Measurements from ENCODE around the gene IRX2.

Gene IRX2

GRCh38 chr5:2750758-2751464 is 566 bp downstream of the IRX2 start:
- Histone ChIP-seq H3K4me1 (peaks cover 0 to 56% (median 50%) of the 10 kb centered on the region in 4 donors), H3K36me3 (no peaks in the 10 kb centered on the region), H3K9me3 (no peaks in the 10 kb centered on the region), H3K27ac (no peak overlapping the region), H3K4me3 (peak overlapping the region; percentile 41 to 51), H3K27me3 (peaks cover 0 to 93% of the 10 kb centered on the region in 2 donors)
- DNase-seq = no peak
- TF ChIP-seq CTCF (IDR thresholded peaks at IDR 0.05) = no peak
- intact Hi-C loops (cut with DNase I; ENCODE audit: low total_unique reads) = no loop called here

GRCh38 chr5:2750026-2750757 is 1.3 kb downstream of the IRX2 start:
- no peak overlapping the region for H3K27ac ChIP-seq
- DNase-seq = no peak
- TF ChIP-seq CTCF (IDR thresholded peaks at IDR 0.05) = no peak
- H3K9me3 ChIP-seq = no peaks in the 10 kb centered on the region
- intact Hi-C loops (cut with DNase I; ENCODE audit: low total_unique reads) = no loop called here
- H3K4me1 ChIP-seq = peaks cover 0 to 49% (median 43%) of the 10 kb centered on the region in 4 donors
- peak overlapping the region; percentile 41 to 51 for H3K4me3 ChIP-seq
- H3K36me3 ChIP-seq = no peaks in the 10 kb centered on the region
- H3K27me3 ChIP-seq = peaks cover 0 to 92% of the 10 kb centered on the region in 2 donors

GRCh38 chr5:2749514-2750025 is 1.9 kb downstream of the IRX2 start:
- no peak for TF ChIP-seq CTCF (IDR thresholded peaks at IDR 0.05)
- H3K27me3 ChIP-seq = peaks cover 0 to 91% of the 10 kb centered on the region in 2 donors
- no peak overlapping the region for H3K27ac ChIP-seq
- H3K9me3 ChIP-seq = no peaks in the 10 kb centered on the region
- H3K4me1 ChIP-seq = peaks cover 0 to 43% (median 37%) of the 10 kb centered on the region in 4 donors
- no peak for DNase-seq
- no peaks in the 10 kb centered on the region for H3K36me3 ChIP-seq
- intact Hi-C loops (cut with DNase I; ENCODE audit: low total_unique reads) = no loop called here
- H3K4me3 ChIP-seq = no peak overlapping the region

- H3K4me3 ChIP-seq = no peak overlapping the region
- no peaks in the 10 kb centered on the region for H3K36me3 ChIP-seq
- H3K27ac ChIP-seq = no peak overlapping the region
- peaks cover 0 to 41% (median 36%) of the 10 kb centered on the region in 4 donors for H3K4me1 ChIP-seq
- DNase-seq = no peak
- intact Hi-C loops (cut with DNase I; ENCODE audit: low total_unique reads) = no loop called here
- H3K27me3 ChIP-seq = peaks cover 0 to 87% of the 10 kb centered on the region in 2 donors
- H3K9me3 ChIP-seq = no peaks in the 10 kb centered on the region
- TF ChIP-seq CTCF (IDR thresholded peaks at IDR 0.05) = no peak
These were observed 2.5 kb downstream of the IRX2 start for GRCh38 chr5:2748861-2749513.

GRCh38 chr5:2748179-2748860 is 3.2 kb downstream of the IRX2 start:
- no peak for TF ChIP-seq CTCF (IDR thresholded peaks at IDR 0.05)
- Histone ChIP-seq H3K27ac (no peak overlapping the region), H3K27me3 (peaks cover 0 to 84% of the 10 kb centered on the region in 2 donors), H3K4me1 (peaks cover 0 to 39% (median 33%) of the 10 kb centered on the region in 4 donors), H3K9me3 (no peaks in the 10 kb centered on the region), H3K4me3 (no peak overlapping the region), H3K36me3 (no peaks in the 10 kb centered on the region)
- no peak for DNase-seq
- intact Hi-C loops (cut with DNase I; ENCODE audit: low total_unique reads) = no loop called here
